ENCODE data around the gene SERTAD1. TPM values are rescaled to one million over a fixed set of nuclear protein-coding genes. Genes with fewer than 3 reads are reported as not detected.

Gene SERTAD1
- total and polyA plus RNA-seq, 2 donors (not counting 1 experiment from before 2014, with no cell fraction given) = 11.9 to 59.4 TPM

- H3K27me3 ChIP-seq (replicated peaks in 1 of 4; ENCODE audit: control extremely low read depth in 1 of 4, control insufficient read depth in 3 of 4, insufficient read depth in 4 of 4, low read length in 3 of 4) = peaks cover 0 to 6% (median 3%) of the 10 kb centered on the region in 4 experiments
- no peaks in the 10 kb centered on the region for H4K20me1 ChIP-seq (ENCODE audit: control insufficient read depth, insufficient read depth, low read length, poor library complexity, severe bottlenecking)
- 70% methylated on average over 13 of the region's 13 CpGs for WGBS (ENCODE audit: insufficient coverage)
- H3K79me2 ChIP-seq (ENCODE audit: control insufficient read depth, insufficient read depth, low read length) = no peaks in the 10 kb centered on the region
- H3K27ac ChIP-seq (ENCODE audit: low read length in 2 of 2) = no peak overlapping the region
- peaks cover 4 to 7% of the 10 kb centered on the region in 2 donors for H3K4me1 ChIP-seq (ENCODE audit: control insufficient read depth in 2 of 2, insufficient read depth in 2 of 2, low read length in 2 of 2)
- H3K9ac ChIP-seq (ENCODE audit: low read length) = no peak overlapping the region
- H3K9me3 Mint-ChIP-seq (ENCODE audit: insufficient read depth) = no peaks in the 10 kb centered on the region
- H3K4me3 Mint-ChIP-seq = no peak overlapping the region
- DNase-seq = no peak
- no peak overlapping the region for H3K4me3 ChIP-seq (ENCODE audit: control extremely low read depth in 1 of 5, extremely low read depth in 1 of 5, insufficient read depth in 1 of 5, low read depth in 2 of 5, low read length in 4 of 5)
- ChIA-PET CTCF (interaction anchor here (1.4 to 1.6 kb wide), 2 partner anchors 26 to 89 kb away, joined by 4 to 5 read pairs; no protein-coding TSS in a partner anchor), POLR2A (no interaction called here)
- peaks cover 8% of the 10 kb centered on the region for H3K27me3 Mint-ChIP-seq
- no peak overlapping the region for H3K27ac Mint-ChIP-seq
- H3K36me3 ChIP-seq (replicated peaks in 1 of 2; ENCODE audit: control extremely low read depth in 1 of 2, control insufficient read depth in 1 of 2, extremely low read depth in 1 of 2, insufficient read depth in 2 of 2, low read length in 1 of 2) = no peaks in the 10 kb centered on the region
- peaks cover 9% of the 10 kb centered on the region for H3K4me1 Mint-ChIP-seq
- no peak overlapping the region for H3K4me2 ChIP-seq (replicated peaks; ENCODE audit: low read depth, low read length, poor library complexity, severe bottlenecking)
- TF ChIP-seq CTCF (IDR thresholded peaks at IDR 0.05) (no peak), EZH2 (IDR thresholded peaks at IDR 0.05; ENCODE audit: borderline replicate concordance, insufficient read depth, low read depth, low read length, poor library complexity, severe bottlenecking) (no peak)
- intact Hi-C loops (cut with micrococcal nuclease) = no loop called here
- no peak overlapping the region for H2AFZ ChIP-seq (ENCODE audit: insufficient read depth, low read depth, low read length, poor library complexity, severe bottlenecking)
- no peak for ATAC-seq (ENCODE audit: low read depth)
- peaks cover 0 to 3% (median 0%) of the 10 kb centered on the region in 3 donors for H3K9me3 ChIP-seq (ENCODE audit: control extremely low read depth in 1 of 3, control insufficient read depth in 2 of 3, insufficient read depth in 1 of 3, low read length in 2 of 3)
Measured at GRCh38 chr19:40394816-40395210, 31.0 kb downstream of the SERTAD1 start.

- ChIA-PET POLR2A (no interaction called here), CTCF (interaction anchor here (1.4 kb wide), 1 partner anchor 26 kb away, joined by 4 read pairs; no protein-coding TSS in a partner anchor)
- Histone ChIP-seq H3K4me3 (ENCODE audit: control extremely low read depth in 1 of 5, extremely low read depth in 1 of 5, insufficient read depth in 1 of 5, low read depth in 2 of 5, low read length in 4 of 5) (no peak overlapping the region), H3K9me3 (ENCODE audit: control extremely low read depth in 1 of 3, control insufficient read depth in 2 of 3, insufficient read depth in 1 of 3, low read length in 2 of 3) (peaks cover 0 to 3% (median 0%) of the 10 kb centered on the region in 3 donors), H3K9ac (ENCODE audit: low read length) (no peak overlapping the region), H3K36me3 (replicated peaks in 1 of 2; ENCODE audit: control extremely low read depth in 1 of 2, control insufficient read depth in 1 of 2, extremely low read depth in 1 of 2, insufficient read depth in 2 of 2, low read length in 1 of 2) (no peaks in the 10 kb centered on the region), H3K79me2 (ENCODE audit: control insufficient read depth, insufficient read depth, low read length) (no peaks in the 10 kb centered on the region), H3K27me3 (replicated peaks in 1 of 4; ENCODE audit: control extremely low read depth in 1 of 4, control insufficient read depth in 3 of 4, insufficient read depth in 4 of 4, low read length in 3 of 4) (peaks cover 0 to 6% (median 2%) of the 10 kb centered on the region in 4 experiments), H4K20me1 (ENCODE audit: control insufficient read depth, insufficient read depth, low read length, poor library complexity, severe bottlenecking) (no peaks in the 10 kb centered on the region), H3K27ac (ENCODE audit: low read length in 2 of 2) (no peak overlapping the region), H3K4me2 (replicated peaks; ENCODE audit: low read depth, low read length, poor library complexity, severe bottlenecking) (no peak overlapping the region), H3K4me1 (ENCODE audit: control insufficient read depth in 2 of 2, insufficient read depth in 2 of 2, low read length in 2 of 2) (peaks cover 4 to 7% of the 10 kb centered on the region in 2 donors), H2AFZ (ENCODE audit: insufficient read depth, low read depth, low read length, poor library complexity, severe bottlenecking) (no peak overlapping the region)
- Mint-ChIP-seq H3K27me3 (peaks cover 3% of the 10 kb centered on the region), H3K27ac (no peak overlapping the region), H3K4me1 (peaks cover 6% of the 10 kb centered on the region), H3K9me3 (ENCODE audit: insufficient read depth) (no peaks in the 10 kb centered on the region), H3K4me3 (no peak overlapping the region)
- no peak for TF ChIP-seq EZH2 (IDR thresholded peaks at IDR 0.05; ENCODE audit: borderline replicate concordance, insufficient read depth, low read depth, low read length, poor library complexity, severe bottlenecking)
- TF ChIP-seq CTCF (IDR thresholded peaks at IDR 0.05) = no peak
- WGBS (ENCODE audit: insufficient coverage) = 95% methylated on average over 40 of the region's 41 CpGs
- no peak for ATAC-seq (ENCODE audit: low read depth)
- DNase-seq = no peak
- intact Hi-C loops (cut with micrococcal nuclease) = no loop called here
Measured at GRCh38 chr19:40393894-40394815, 31.6 kb downstream of the SERTAD1 start.
